Activated naive CD4-positive, alpha-beta T cell treated with anti-CD3 and anti-CD28 coated beads, Interleukin-2, amount 50 U/mL, for 24 hours (primary cell): ENCODE measurements around the gene RABEP2.

ENCODE experiments used
- H3K27ac Mint-ChIP-seq: one replicate; pipeline ENCODE4 v1.8.0; 2021; ENCODE audit warnings: mild to moderate bottlenecking, mixed read lengths
- H3K27me3 Mint-ChIP-seq: one replicate; pipeline ENCODE4 v1.8.0; 2021; ENCODE audit warnings: mixed read lengths
- H3K36me3 Mint-ChIP-seq: one replicate; pipeline ENCODE4 v1.8.0; 2021; ENCODE audit warnings: mixed read lengths
- H3K4me1 Mint-ChIP-seq: one replicate; pipeline ENCODE4 v1.8.0; 2021; ENCODE audit warnings: mixed read lengths
- H3K4me3 Mint-ChIP-seq: one replicate; pipeline ENCODE4 v1.8.0; 2021; ENCODE audit warnings: mild to moderate bottlenecking, mixed read lengths
- H3K9me3 Mint-ChIP-seq: one replicate; pipeline ENCODE4 v1.8.0; 2021; ENCODE audit warnings: mixed read lengths

Gene RABEP2

GRCh38 chr16:28865722-28866453 is 59.1 kb downstream of the RABEP2 start:
- Mint-ChIP-seq H3K27ac (peak overlapping the region; percentile 77), H3K9me3 (no peaks in the 10 kb centered on the region), H3K4me1 (peaks cover 18% of the 10 kb centered on the region), H3K27me3 (no peaks in the 10 kb centered on the region), H3K4me3 (no peak overlapping the region), H3K36me3 (peaks cover 1% of the 10 kb centered on the region)

- peak overlapping the region; percentile 98 for H3K4me3 Mint-ChIP-seq
- no peaks in the 10 kb centered on the region for H3K27me3 Mint-ChIP-seq
- peaks cover 1% of the 10 kb centered on the region for H3K36me3 Mint-ChIP-seq
- H3K9me3 Mint-ChIP-seq = no peaks in the 10 kb centered on the region
- peaks cover 18% of the 10 kb centered on the region for H3K4me1 Mint-ChIP-seq
- H3K27ac Mint-ChIP-seq = peak overlapping the region; percentile 74
These were observed 59.9 kb downstream of the RABEP2 start for GRCh38 chr16:28865001-28865688.

- peak overlapping the region; percentile 98 for H3K4me3 Mint-ChIP-seq
- H3K9me3 Mint-ChIP-seq = no peaks in the 10 kb centered on the region
- peaks cover 1% of the 10 kb centered on the region for H3K36me3 Mint-ChIP-seq
- H3K4me1 Mint-ChIP-seq = peaks cover 18% of the 10 kb centered on the region
- peak overlapping the region; percentile 99 for H3K27ac Mint-ChIP-seq
- no peaks in the 10 kb centered on the region for H3K27me3 Mint-ChIP-seq
These were observed 60.9 kb downstream of the RABEP2 start for GRCh38 chr16:28863929-28864793.

DNA sequence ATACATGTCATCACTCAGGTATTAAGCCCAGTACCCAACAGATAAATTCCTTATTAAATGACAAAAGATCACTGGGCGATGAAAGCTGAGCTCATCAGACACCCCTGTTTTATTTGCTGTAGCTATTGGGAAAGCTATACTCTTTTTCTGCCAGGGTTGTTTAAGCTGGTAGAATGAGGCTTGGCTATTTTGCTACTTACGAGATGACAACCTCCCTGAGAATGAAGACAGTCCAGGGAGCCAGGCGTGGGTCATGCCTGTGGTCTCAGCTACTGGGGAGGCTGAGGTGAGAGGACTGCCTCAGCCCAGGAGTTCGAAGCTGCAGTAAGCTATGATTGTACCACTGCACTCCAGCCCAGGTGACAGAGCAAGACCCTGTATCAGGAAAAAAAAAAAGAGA is 65.7 kb downstream of the RABEP2 start:
- no peaks in the 10 kb centered on the region for H3K27me3 Mint-ChIP-seq
- no peak overlapping the region for H3K4me3 Mint-ChIP-seq
- peaks cover 8% of the 10 kb centered on the region for H3K4me1 Mint-ChIP-seq
- H3K9me3 Mint-ChIP-seq = no peaks in the 10 kb centered on the region
- H3K27ac Mint-ChIP-seq = no peak overlapping the region
- H3K36me3 Mint-ChIP-seq = peaks cover 1% of the 10 kb centered on the region

- peaks cover 8% of the 10 kb centered on the region for H3K4me1 Mint-ChIP-seq
- no peaks in the 10 kb centered on the region for H3K27me3 Mint-ChIP-seq
- H3K4me3 Mint-ChIP-seq = no peak overlapping the region
- H3K9me3 Mint-ChIP-seq = no peaks in the 10 kb centered on the region
- H3K36me3 Mint-ChIP-seq = peaks cover 1% of the 10 kb centered on the region
- H3K27ac Mint-ChIP-seq = no peak overlapping the region
These were observed 66.6 kb downstream of the RABEP2 start for GRCh38 chr16:28858421-28858820.
